Right hindlimb (tissue), 1 donor: Measurements from ENCODE around the gene ARHGAP10.
"Not testable (repeated sequence)": the region's sequence is repeated elsewhere in the genome, so short reads cannot be mapped to it uniquely, and the experiment has no call there.

ENCODE experiments used
- DNase-seq: peaks from one replicate; pipeline ENCODE4 v3.0.0-alpha.2; 2018

ARHGAP10 gene

GRCh38 chr4:147996859-147997258 lies 265.0 kb downstream of the ARHGAP10 start:
- DNase-seq, result no peak

- DNase-seq, result not testable (repeated sequence)
These were observed 268.1 kb downstream of the ARHGAP10 start for GRCh38 chr4:148000038-148000437.

DNA sequence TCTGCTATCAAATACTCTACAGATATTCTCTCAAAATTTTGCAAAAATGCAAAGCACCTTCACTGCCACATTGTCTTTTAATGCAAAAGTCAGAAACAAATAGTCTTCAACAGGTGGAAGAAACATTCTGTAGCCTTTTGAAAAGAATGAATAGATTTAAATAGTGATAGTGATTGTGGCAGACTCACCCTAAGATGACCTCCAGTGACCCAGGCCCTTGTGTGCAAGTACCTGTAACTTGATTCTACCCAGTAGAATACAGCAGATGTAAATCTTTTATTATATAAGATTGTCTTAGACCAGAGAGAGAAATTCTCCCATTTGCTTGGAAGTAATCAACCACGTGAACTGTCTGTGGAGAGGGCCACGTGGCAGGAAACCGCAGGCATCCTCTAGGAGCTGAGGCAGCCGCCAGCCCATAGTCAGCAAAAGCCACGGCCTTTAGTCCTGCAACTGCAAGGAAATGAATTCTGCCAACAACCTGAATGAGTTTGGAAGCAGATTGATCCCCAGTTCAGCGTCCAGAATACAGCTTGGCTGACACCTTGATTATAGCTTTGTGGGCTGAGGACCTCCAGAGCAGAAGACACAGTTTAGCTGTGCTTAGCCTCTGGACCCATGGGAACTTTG lies 272.5 kb downstream of the ARHGAP10 start:
- peak; percentile 67 for DNase-seq

DNA sequence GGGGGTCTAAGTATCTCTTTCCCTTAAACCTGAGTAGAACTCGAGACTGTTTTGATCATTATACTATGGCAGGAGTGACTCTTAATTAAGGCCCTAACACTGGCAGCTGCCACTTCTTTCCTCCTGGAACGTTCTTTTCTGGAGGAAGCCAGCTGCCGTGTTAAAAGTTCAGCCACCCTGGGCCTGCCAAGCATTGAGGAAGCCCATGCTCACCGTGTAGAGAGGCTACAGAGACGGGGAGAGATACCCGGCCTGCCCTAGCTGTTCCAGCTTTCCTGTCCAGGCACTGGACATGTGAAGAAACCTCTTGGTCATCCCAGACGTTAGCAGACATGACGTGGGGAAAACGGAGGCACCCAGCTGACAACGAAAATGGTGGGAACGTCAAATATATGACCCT lies 274.1 kb downstream of the ARHGAP10 start:
- DNase-seq, result peak; percentile 34

- no peak for DNase-seq
These were observed 275.4 kb downstream of the ARHGAP10 start for GRCh38 chr4:148007314-148007760.

DNA sequence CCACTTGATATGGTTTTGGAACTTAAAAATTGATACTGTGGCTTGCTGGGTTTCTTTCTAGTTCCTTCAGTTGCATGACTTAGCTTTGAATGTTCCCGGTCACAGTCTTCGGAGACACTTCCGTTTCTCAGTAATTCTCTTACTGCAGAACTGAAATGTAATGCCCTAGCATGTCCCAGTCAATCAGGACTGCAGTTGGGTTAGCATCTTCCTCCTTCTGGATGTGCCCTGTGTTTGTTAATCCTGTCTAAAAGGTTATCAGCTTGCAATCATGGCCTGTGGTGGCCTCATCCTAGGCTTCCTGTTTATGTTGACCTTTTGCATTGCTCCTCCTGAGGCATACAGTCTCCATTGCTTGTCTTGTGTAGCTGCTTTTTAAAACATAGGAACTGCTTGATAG lies 275.9 kb downstream of the ARHGAP10 start:
- no peak for DNase-seq

DNA sequence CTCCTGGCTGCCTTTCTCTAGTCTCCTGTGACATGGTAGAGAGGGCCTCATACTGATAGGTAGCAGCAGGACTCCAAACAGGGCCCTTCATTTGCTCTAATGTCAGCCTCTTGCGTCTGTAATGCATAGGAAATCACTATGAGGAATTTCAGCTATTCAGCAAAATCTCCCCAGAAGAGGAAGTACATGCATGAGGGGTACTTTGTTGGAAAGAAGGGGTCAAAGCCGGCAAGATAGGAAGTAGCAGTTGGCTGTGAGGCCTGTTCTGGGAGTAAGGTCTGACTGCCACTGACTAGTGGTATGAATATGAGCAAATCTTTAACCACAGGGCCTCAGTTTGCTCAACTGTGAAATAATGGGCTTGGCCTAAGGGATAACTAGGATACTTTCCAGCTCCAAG lies 283.2 kb downstream of the ARHGAP10 start:
- no peak for DNase-seq

- DNase-seq, result no peak
These were observed 283.6 kb downstream of the ARHGAP10 start for GRCh38 chr4:148015468-148015867.

DNA sequence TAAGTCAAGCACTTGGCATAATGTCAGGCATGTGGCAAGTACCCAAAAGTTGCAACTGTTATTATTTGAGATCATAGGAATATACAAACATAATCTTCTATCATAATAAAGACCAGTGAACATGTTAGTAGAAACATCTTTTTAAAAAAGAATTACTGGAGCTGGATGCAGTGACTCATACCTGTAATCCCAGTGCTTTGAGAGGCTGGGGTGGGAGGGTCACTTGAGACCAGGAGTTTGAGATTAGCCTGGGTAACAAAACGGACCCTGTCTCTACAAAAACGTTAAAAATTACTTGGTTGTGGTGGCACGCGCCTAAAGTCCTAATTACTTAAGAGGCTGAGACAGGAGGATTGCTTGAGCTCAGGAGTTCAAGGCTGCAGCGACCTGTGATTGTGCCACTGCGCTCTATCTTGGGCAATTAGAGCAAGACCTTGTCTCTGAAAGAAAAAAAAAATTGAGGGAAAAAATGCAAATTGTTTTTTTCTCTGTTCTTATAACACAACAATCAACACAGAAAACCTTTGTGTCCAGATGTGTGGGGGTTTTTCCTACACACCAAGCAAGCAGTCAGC lies 284.3 kb downstream of the ARHGAP10 start:
- DNase-seq, result no peak

DNA sequence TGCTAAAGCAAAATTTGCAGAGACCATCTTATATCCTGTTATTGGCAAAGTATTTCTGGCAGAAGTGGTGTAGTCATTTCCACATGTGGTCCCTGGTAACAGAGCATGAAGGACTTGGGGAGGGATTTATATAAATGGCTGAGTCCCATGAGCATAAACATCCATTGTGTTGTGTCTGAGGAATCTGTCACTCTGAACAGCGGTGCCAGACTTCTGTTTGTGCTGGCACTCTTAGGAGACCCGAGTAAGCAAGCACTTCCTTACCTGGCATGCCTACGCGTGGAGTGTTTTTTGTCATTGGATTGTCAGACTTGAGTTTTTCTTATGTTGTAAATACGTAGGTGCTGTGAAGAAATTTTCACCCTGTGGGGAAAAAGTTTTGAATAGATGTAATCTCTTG lies 285.9 kb downstream of the ARHGAP10 start:
- no peak for DNase-seq

GRCh38 chr4:148021686-148022085 lies 289.8 kb downstream of the ARHGAP10 start:
- no peak for DNase-seq

DNA sequence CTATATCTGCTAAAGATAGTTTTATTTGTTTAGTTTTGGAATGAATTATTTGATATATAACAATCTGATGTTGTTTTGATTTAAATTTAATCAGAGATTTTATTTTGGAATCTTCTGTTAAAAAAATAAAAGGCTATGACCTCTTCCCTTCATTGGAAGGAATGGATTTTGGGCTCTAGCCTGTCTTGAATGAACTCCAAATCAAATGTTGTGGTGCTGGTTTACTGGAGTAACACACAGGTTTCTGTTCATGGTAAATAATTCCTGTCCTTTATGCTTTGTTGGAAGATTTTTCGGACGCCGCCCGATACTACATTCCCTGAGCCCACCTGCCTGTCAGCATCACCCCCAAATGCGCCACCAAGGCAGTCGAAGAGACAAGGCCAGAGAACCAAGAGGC lies 291.1 kb downstream of the ARHGAP10 start:
- DNase-seq, result no peak

DNA sequence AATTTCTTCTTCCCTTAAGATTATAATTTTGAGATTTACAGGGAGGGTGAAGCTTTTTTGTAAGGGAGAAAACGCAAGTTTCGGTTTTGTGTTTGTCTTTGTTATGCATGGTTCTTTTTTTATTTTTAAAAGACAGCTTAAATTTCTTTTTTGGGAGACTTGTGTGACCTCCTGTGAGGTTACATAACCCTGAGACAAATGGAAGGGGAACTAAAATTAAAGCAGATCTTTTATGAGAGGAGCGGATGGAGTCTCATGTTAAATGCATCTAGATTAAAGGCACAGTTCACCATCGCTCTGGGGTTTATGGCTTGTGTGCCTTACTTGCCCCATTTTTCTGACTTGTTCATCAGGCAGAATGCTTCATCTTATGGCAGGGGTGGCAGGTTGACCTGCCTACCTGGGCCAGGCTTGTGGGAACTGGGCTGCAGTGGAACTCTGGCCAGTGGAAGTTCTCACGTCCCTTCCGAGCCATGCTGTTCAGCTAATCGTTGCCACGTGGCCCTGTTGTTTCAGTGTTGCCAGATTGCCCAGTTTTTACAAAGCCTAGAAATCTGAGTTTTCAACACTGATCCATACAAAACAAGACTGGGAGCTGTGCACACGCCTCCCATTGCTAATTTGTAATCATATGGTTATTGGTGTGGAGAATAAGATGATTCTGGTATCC lies 291.8 kb downstream of the ARHGAP10 start:
- DNase-seq, result no peak

GRCh38 chr4:148025981-148026380 lies 294.1 kb downstream of the ARHGAP10 start:
- no peak for DNase-seq

GRCh38 chr4:148027201-148027600 lies 295.3 kb downstream of the ARHGAP10 start:
- no peak for DNase-seq

GRCh38 chr4:148029781-148030180 lies 297.9 kb downstream of the ARHGAP10 start:
- DNase-seq, result no peak

DNA sequence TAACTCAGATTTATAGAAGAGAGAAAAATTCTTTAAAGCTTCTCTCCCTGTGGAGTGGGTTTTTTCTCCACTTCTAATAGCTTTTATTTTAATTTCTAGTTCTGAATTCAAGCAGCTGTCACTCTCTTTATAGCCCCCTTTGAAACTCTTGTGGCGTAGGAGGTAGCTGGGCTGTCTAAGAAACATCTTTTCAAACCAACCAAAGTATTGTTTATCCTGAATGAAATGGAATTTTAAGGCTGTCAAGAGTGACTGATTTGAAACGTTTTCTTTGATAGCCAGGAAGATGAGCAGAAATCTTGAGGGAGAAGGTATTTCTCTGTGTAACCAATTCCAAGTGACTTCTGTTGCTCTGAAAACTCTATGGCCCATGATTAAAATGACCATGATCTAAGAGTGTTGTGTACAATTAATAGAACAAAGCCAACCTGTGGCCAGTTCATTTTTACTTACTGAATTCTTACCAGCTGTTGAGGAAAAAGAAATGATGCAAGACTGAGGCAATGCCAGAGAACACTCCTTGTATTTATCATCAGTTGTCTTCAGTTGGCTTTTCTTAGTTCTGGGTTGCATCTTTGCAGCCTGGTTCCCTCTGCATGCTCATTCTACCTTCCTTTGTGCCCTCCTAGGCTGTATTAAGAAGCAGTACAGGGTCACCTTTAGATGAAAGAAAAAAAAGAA lies 298.4 kb downstream of the ARHGAP10 start:
- no peak for DNase-seq

GRCh38 chr4:148034813-148035212 lies 302.9 kb downstream of the ARHGAP10 start:
- DNase-seq, result no peak

GRCh38 chr4:148041606-148042329 lies 309.9 kb downstream of the ARHGAP10 start:
- DNase-seq, result no peak

DNA sequence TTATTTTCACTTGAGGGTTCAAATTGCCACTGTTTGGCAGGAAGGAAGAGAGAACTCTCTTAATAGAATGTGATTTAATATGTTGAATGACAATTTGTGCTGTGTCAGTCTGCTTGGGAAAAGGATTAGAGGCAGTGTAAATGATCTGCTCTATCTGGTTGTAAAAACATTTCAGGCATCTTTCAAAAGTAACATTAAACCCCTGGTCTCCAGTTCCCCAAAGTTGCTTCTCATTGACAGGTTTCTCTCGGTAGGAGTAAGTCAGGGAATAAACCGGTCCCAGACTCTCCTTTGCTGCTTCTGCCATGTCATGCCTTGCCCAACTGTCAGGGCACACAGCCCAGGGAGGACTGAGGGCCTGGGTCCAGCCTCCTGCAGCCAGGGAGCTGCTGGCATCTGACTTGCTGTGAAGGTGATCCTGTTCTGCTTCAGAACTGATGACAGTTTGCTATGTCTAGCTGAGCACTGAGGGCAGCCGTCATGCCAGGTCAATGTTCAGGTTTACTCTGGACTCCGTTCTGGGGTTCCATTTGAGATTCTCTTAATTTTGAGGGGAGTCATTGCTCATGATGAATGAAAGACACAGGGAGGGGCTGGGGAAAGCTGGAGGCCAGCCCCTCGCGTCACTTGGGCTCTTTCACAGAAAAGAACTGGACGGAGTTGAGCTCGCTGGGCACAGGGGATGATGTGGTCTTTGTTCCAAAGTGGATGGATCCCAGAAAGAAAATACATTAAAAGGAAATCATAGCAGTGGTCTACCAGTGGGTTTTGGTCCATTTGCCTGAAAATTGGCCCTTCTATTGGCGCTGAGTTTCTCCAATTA lies 312.4 kb downstream of the ARHGAP10 start:
- DNase-seq, result peak; percentile 61

- DNase-seq, result no peak
These were observed 313.0 kb downstream of the ARHGAP10 start for GRCh38 chr4:148044912-148045352.

DNA sequence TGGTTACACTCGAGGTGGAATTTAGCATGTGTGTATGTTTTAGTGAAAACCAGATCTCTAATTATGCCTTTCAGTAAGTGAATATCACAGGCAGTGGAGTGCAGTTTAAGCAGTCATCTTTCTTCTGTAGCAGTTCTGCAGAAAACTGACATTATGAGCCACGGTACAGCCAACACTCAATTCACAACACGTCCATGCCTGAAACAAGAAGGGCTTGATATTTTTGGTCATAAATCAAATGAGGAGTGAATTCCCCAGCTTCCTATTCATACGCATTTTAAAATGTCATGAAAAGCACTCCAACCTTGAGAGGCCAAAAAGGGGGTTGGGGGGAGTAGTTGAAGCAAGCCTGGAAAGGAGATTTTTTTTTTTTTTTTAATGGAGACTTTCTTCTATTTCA lies 316.7 kb downstream of the ARHGAP10 start:
- DNase-seq, result peak; percentile 43
